Measurements from ENCODE around the gene TNFSF18. TPM values are rescaled to one million over a fixed set of nuclear protein-coding genes. Genes with fewer than 3 reads are reported as not detected.

Gene TNFSF18
- total and polyA plus RNA-seq, 4 donors = 0.04 to 1.2 (median 0.06) TPM; not detected in 1

- ATAC-seq (ENCODE audit: insufficient read depth, low FRiP score) (no peak), DNase-seq (no peak)
- Histone ChIP-seq H3K9ac (ENCODE audit: insufficient read depth in 1 of 2, low read length in 2 of 2) (no peak overlapping the region), H3K27me3 (ENCODE audit: control insufficient read depth in 3 of 3, insufficient read depth in 3 of 3, low read length in 2 of 3) (no peaks in the 10 kb centered on the region), H3K4me3 (no peak overlapping the region), H3K36me3 (ENCODE audit: control insufficient read depth in 4 of 4, insufficient read depth in 4 of 4, low read length in 4 of 4) (no peaks in the 10 kb centered on the region), H3K27ac (ENCODE audit: low read depth in 1 of 2, low read length in 1 of 2) (no peak overlapping the region), H3K4me1 (ENCODE audit: control insufficient read depth in 5 of 5, insufficient read depth in 5 of 5, low read length in 5 of 5) (no peaks in the 10 kb centered on the region), H3K9me3 (ENCODE audit: control insufficient read depth in 4 of 4, insufficient read depth in 3 of 4, low read length in 3 of 4) (no peaks in the 10 kb centered on the region)
- 89 to 95% methylated on average over 3 of the region's 3 CpGs for WGBS, 2 donors
- no peak for TF ChIP-seq CTCF (IDR thresholded peaks at IDR 0.05; ENCODE audit: control extremely low read depth, extremely low read depth)
Measured at GRCh38 chr1:172990598-172991215, 60.0 kb downstream of the TNFSF18 start.

Other genes starting within 250 kb of the TNFSF18 start
- gene TNFSF4, start 156.4 kb upstream of the TNFSF18 start, total RNA-seq = 1 to 10 TPM; 1.2 to 2.5 TPM
- 1 to 10 TPM in 1 of 2 donors, under 1 TPM in 1; 0.59 to 1.0 TPM for gene TNFSF4, start 156.4 kb upstream of the TNFSF18 start, polyA plus RNA-seq